Measurements from ENCODE around the gene EIF5B.

Gene EIF5B

GRCh38 chr2:99386011-99386410, 48.8 kb downstream of the EIF5B start:
- no peak for DNase-seq (ENCODE audit: extremely low spot score)
- CTCF ChIA-PET = interaction anchor here (1.8 kb wide), 1 partner anchor 22 kb away, joined by 3 read pairs; no protein-coding TSS in a partner anchor
- POLR2A ChIA-PET = no interaction called here
- no peak for TF ChIP-seq CTCF (IDR thresholded peaks at IDR 0.05; ENCODE audit: control extremely low read depth, extremely low read depth, low read depth, missing control alignments)

- ChIA-PET CTCF (no interaction called here), POLR2A (no interaction called here)
- TF ChIP-seq CTCF (IDR thresholded peaks at IDR 0.05; ENCODE audit: control extremely low read depth, extremely low read depth, low read depth, missing control alignments) = no peak
- no peak for DNase-seq (ENCODE audit: extremely low spot score)
These were observed 51.7 kb downstream of the EIF5B start for GRCh38 chr2:99388892-99389291.

- CTCF ChIA-PET = no interaction called here
- TF ChIP-seq CTCF (IDR thresholded peaks at IDR 0.05; ENCODE audit: control extremely low read depth, extremely low read depth, low read depth, missing control alignments) = no peak
- POLR2A ChIA-PET = no interaction called here
- DNase-seq (ENCODE audit: extremely low spot score) = no peak
These were observed 52.2 kb downstream of the EIF5B start for GRCh38 chr2:99389371-99389770.

- no peak for DNase-seq (ENCODE audit: extremely low spot score)
- no peak for TF ChIP-seq CTCF (IDR thresholded peaks at IDR 0.05; ENCODE audit: control extremely low read depth, extremely low read depth, low read depth, missing control alignments)
- CTCF ChIA-PET = interaction anchor here (1.3 kb wide), 1 partner anchor 11 kb away, joined by 3 read pairs; no protein-coding TSS in a partner anchor
- POLR2A ChIA-PET = no interaction called here
These were observed 52.8 kb downstream of the EIF5B start for GRCh38 chr2:99389946-99390345.

GRCh38 chr2:99395589-99396130, 58.5 kb downstream of the EIF5B start:
- no peak for TF ChIP-seq CTCF (IDR thresholded peaks at IDR 0.05; ENCODE audit: control extremely low read depth, extremely low read depth, low read depth, missing control alignments)
- DNase-seq (ENCODE audit: extremely low spot score) = no peak
- ChIA-PET CTCF (interaction anchor here (0.8 to 1.9 kb wide), 5 partner anchors 8 to 59 kb away, joined by 3 to 4 read pairs (median 3); partner anchors contain the start of genes EIF5B and TXNDC9), POLR2A (no interaction called here)

- DNase-seq (ENCODE audit: extremely low spot score) = no peak
- no peak for TF ChIP-seq CTCF (IDR thresholded peaks at IDR 0.05; ENCODE audit: control extremely low read depth, extremely low read depth, low read depth, missing control alignments)
- POLR2A ChIA-PET = no interaction called here
- CTCF ChIA-PET = no interaction called here
These were observed 60.2 kb downstream of the EIF5B start for GRCh38 chr2:99397266-99397920.

All from GM10248 (cell line).